T47D (cell line): Measurements from ENCODE around the gene METTL15.
"Not testable (repeated sequence)": the region's sequence is repeated elsewhere in the genome, so short reads cannot be mapped to it uniquely, and the experiment has no call there.

Experiments used
- DNase-seq, 2 experiments: peaks; one replicate each; pipeline versions ENCODE4 v3.0.0 to v3.0.0-alpha.2; 2011 to 2012; ENCODE audit warnings: low read depth in 1 of 2, low spot score in 1 of 2
- JUND ChIP-seq: IDR thresholded peaks from 2 replicates; pipeline ENCODE4 v1.6.1; 2012; ENCODE audit warnings: low read depth
- in situ Hi-C: cut with HindIII; loops from 2 replicates; pipeline ENCODE4 v1.10.0; 2016; ENCODE audit warnings: low sequenced_read_pairs, low pct_unique_long_range_greater_than_20kb

The METTL15 gene

GRCh38 chr11:28123151-28123581 lies 15.0 kb downstream of the METTL15 start:
- no peak for DNase-seq

GRCh38 chr11:28132548-28132947 lies 24.4 kb downstream of the METTL15 start:
- in situ Hi-C loops, result no loop called here
- no peak for TF ChIP-seq JUND
- DNase-seq, result no peak

More at GRCh38 chr11:28123151-28123581, 15.0 kb downstream of the METTL15 start:
- TF ChIP-seq JUND, result no peak
- in situ Hi-C loops, result no loop called here

GRCh38 chr11:28133146-28133545 lies 25.0 kb downstream of the METTL15 start:
- no peak for DNase-seq
- in situ Hi-C loops, result no loop called here
- no peak for TF ChIP-seq JUND

GRCh38 chr11:28136157-28136556 lies 28.0 kb downstream of the METTL15 start:
- in situ Hi-C loops, DNase-seq: not testable (repeated sequence)

GRCh38 chr11:28137366-28137765 lies 29.2 kb downstream of the METTL15 start:
- TF ChIP-seq JUND, result no peak
- DNase-seq, result no peak
- in situ Hi-C loops, result no loop called here

GRCh38 chr11:28137832-28138231 lies 29.6 kb downstream of the METTL15 start:
- no peak for TF ChIP-seq JUND
- in situ Hi-C loops, result no loop called here
- no peak for DNase-seq

GRCh38 chr11:28139841-28140415 lies 31.7 kb downstream of the METTL15 start:
- in situ Hi-C loops, result no loop called here

GRCh38 chr11:28140689-28141455 lies 32.7 kb downstream of the METTL15 start:
- TF ChIP-seq JUND, result no peak
- DNase-seq, result no peak
- in situ Hi-C loops, result no loop called here

More at GRCh38 chr11:28139841-28140415, 31.7 kb downstream of the METTL15 start:
- DNase-seq, result no peak
- TF ChIP-seq JUND, result no peak

- no peak for DNase-seq
- in situ Hi-C loops, result no loop called here
- TF ChIP-seq JUND, result no peak
These were observed 34.5 kb downstream of the METTL15 start for GRCh38 chr11:28142724-28143123.

- in situ Hi-C loops, result no loop called here
- no peak for TF ChIP-seq JUND
These were observed 36.6 kb downstream of the METTL15 start for GRCh38 chr11:28144808-28145207.

GRCh38 chr11:28146123-28146751 lies 38.0 kb downstream of the METTL15 start:
- in situ Hi-C loops, result no loop called here
- DNase-seq, result no peak
- TF ChIP-seq JUND, result no peak

More at GRCh38 chr11:28144808-28145207, 36.6 kb downstream of the METTL15 start:
- no peak for DNase-seq

GRCh38 chr11:28152743-28153142 lies 44.6 kb downstream of the METTL15 start:
- in situ Hi-C loops, result no loop called here
- TF ChIP-seq JUND, result no peak
- no peak for DNase-seq

GRCh38 chr11:28153586-28153985 lies 45.4 kb downstream of the METTL15 start:
- no peak for TF ChIP-seq JUND
- in situ Hi-C loops, result no loop called here
- DNase-seq, result no peak

- in situ Hi-C loops, result no loop called here
- DNase-seq, result no peak
- no peak for TF ChIP-seq JUND
These were observed 60.5 kb downstream of the METTL15 start for GRCh38 chr11:28168718-28169117.
